Activated CD4-positive, alpha-beta T cell treated with anti-CD3 and anti-CD28 coated beads for 24 hours (primary cell): ENCODE data around the gene ULBP1.
"Not testable (repeated sequence)": the region's sequence is repeated elsewhere in the genome, so short reads cannot be mapped to it uniquely, and the experiment has no call there.

Experiments
- DNase-seq, 2 donors: peaks; one replicate each; pipeline ENCODE4 v3.0.0-alpha.2; 2020; ENCODE audit warnings: low read depth in 2 of 2

The ULBP1 gene

GRCh38 chr6:149953390-149953789, 10.4 kb upstream of the ULBP1 start:
- DNase-seq = not testable (repeated sequence)

- DNase-seq = not testable (repeated sequence)
These were observed 9.8 kb upstream of the ULBP1 start for GRCh38 chr6:149953934-149954327.

GRCh38 chr6:149954328-149954983, 9.3 kb upstream of the ULBP1 start:
- not testable (repeated sequence) for DNase-seq

GRCh38 chr6:149954984-149955653, 8.6 kb upstream of the ULBP1 start:
- not testable (repeated sequence) for DNase-seq

- DNase-seq = not testable (repeated sequence)
These were observed 8.0 kb upstream of the ULBP1 start for GRCh38 chr6:149955654-149956317.

GRCh38 chr6:149958124-149958523, 5.6 kb upstream of the ULBP1 start:
- not testable (repeated sequence) for DNase-seq

GRCh38 chr6:149959806-149960205, 3.9 kb upstream of the ULBP1 start:
- not testable (repeated sequence) for DNase-seq

GRCh38 chr6:149960488-149960887, 3.3 kb upstream of the ULBP1 start:
- DNase-seq = no peak

GRCh38 chr6:149961728-149962425, 1.9 kb upstream of the ULBP1 start:
- DNase-seq = peak in 1 of 2 donors; percentile 19

GRCh38 chr6:149962461-149963211, 1.1 kb upstream of the ULBP1 start:
- no peak for DNase-seq

GRCh38 chr6:149963212-149963461, 606 bp upstream of the ULBP1 start:
- DNase-seq = peak in 1 of 2 donors; percentile 47

GRCh38 chr6:149964308-149965193, 808 bp downstream of the ULBP1 start:
- DNase-seq = peak in 1 of 2 donors; percentile 15

- peak in 1 of 2 donors; percentile 14 for DNase-seq
These were observed 1.7 kb downstream of the ULBP1 start for GRCh38 chr6:149965194-149966020.

- not testable (repeated sequence) for DNase-seq
These were observed 2.6 kb downstream of the ULBP1 start for GRCh38 chr6:149966319-149966718.

GRCh38 chr6:149967591-149967990, 3.8 kb downstream of the ULBP1 start:
- no peak for DNase-seq

GRCh38 chr6:149967999-149968398, 4.3 kb downstream of the ULBP1 start:
- not testable (repeated sequence) for DNase-seq

GRCh38 chr6:149968909-149969308, 5.2 kb downstream of the ULBP1 start:
- not testable (repeated sequence) for DNase-seq

- DNase-seq = no peak
These were observed 5.9 kb downstream of the ULBP1 start for GRCh38 chr6:149969635-149970034.

GRCh38 chr6:149974394-149974793, 10.7 kb downstream of the ULBP1 start:
- not testable (repeated sequence) for DNase-seq

- no peak for DNase-seq
These were observed 11.1 kb downstream of the ULBP1 start for GRCh38 chr6:149974825-149975224.
